HEK293 (cell line): ENCODE measurements around the gene CRAT.
A peak's percentile ranks its signal among the peaks of the same experiment; 100 is the strongest.

ENCODE experiments used
- CTCF ChIA-PET: fragments of 350-600 bp; formaldehyde crosslinking; extraction: SDS; loops from one replicate; lab custom pipeline; 2021; ENCODE audit warnings: antibody characterized with exemption; lab: Yijun Ruan, JAX
- POLR2A ChIA-PET: fragments of 300-600 bp; formaldehyde crosslinking; extraction: SDS; loops from one replicate; lab custom pipeline; 2020; ENCODE audit warnings: antibody characterized with exemption, inconsistent platforms; lab: Yijun Ruan, JAX
- H3K27ac ChIP-seq: fragments of 200-500 bp; sonication (Bioruptor generic); 2 replicates; pipeline ENCODE4 v1.5.1; 2014; ENCODE audit warnings: low read depth, low read length, control low read depth, inconsistent platforms; ENCODE audit errors: extremely low read depth
- H3K36me3 ChIP-seq, 2 experiments: fragments of 200-500 bp in 1 of 2; sonication (Bioruptor generic) in 1 of 2; 1 replicate in 1 of 2; 2 replicates in 1 of 2; pipeline ENCODE4 v1.5.1; 2014 to 2017; ENCODE audit warnings: inconsistent platforms in 2 of 2, low read length in 2 of 2; ENCODE audit not compliant: control insufficient read depth in 2 of 2, insufficient read depth in 1 of 2
- H3K4me1 ChIP-seq: fragments of 200-500 bp; sonication (Bioruptor generic); 2 replicates; pipeline ENCODE4 v1.5.1; 2014; ENCODE audit warnings: mild to moderate bottlenecking, low read length, inconsistent platforms; ENCODE audit not compliant: control insufficient read depth, insufficient read depth
- H3K4me3 ChIP-seq: 2 replicates; pipeline ENCODE4 v1.5.1; 2011; ENCODE audit warnings: low read depth, mild to moderate bottlenecking, control low read depth, low read length, moderate library complexity
- H3K9me3 ChIP-seq: fragments of 200-500 bp; sonication (Bioruptor generic); 2 replicates; pipeline ENCODE4 v1.5.1; 2014; ENCODE audit warnings: low read depth, low read length, inconsistent platforms; ENCODE audit not compliant: control insufficient read depth, insufficient read depth
- KLF9 ChIP-seq: fragments of 450-650 bp; formaldehyde crosslinking; IDR thresholded peaks from 2 replicates; pipeline ENCODE4 v1.5.1; 2016; ENCODE audit warnings: missing biosample characterization, missing genetic modification characterization, low read depth
- SALL2 ChIP-seq: fragments of 450-650 bp; formaldehyde crosslinking; IDR thresholded peaks from 2 replicates; pipeline ENCODE4 v1.5.0; 2017; ENCODE audit warnings: missing biosample characterization, mild to moderate bottlenecking, missing genetic modification characterization, borderline replicate concordance
- SP2 ChIP-seq: fragments of 450-650 bp; formaldehyde crosslinking; IDR thresholded peaks from 2 replicates; pipeline ENCODE4 v1.5.1; 2016; ENCODE audit warnings: missing biosample characterization, missing genetic modification characterization
- ZBTB49 ChIP-seq: fragments of 450-650 bp; formaldehyde crosslinking; IDR thresholded peaks from 2 replicates; pipeline ENCODE4 v1.5.1; 2016; ENCODE audit warnings: missing biosample characterization, missing genetic modification characterization, low read depth
- ZBTB8A ChIP-seq: fragments of 450-650 bp; formaldehyde crosslinking; IDR thresholded peaks from 2 replicates; pipeline ENCODE4 v1.5.1; 2016; ENCODE audit warnings: missing biosample characterization, missing genetic modification characterization
- ZEB2 ChIP-seq: fragments of 450-650 bp; formaldehyde crosslinking; IDR thresholded peaks from 2 replicates; pipeline ENCODE4 v1.5.1; 2016; ENCODE audit warnings: missing biosample characterization, missing genetic modification characterization
- ZIC2 ChIP-seq: fragments of 450-650 bp; formaldehyde crosslinking; IDR thresholded peaks from 2 replicates; pipeline ENCODE4 v1.5.1; 2016; ENCODE audit warnings: missing biosample characterization, missing genetic modification characterization
- ZNF138 ChIP-seq: fragments of 450-650 bp; formaldehyde crosslinking; IDR thresholded peaks from 2 replicates; pipeline ENCODE4 v1.5.1; 2016; ENCODE audit warnings: missing biosample characterization, missing genetic modification characterization, borderline replicate concordance
- ZNF214 ChIP-seq: fragments of 450-650 bp; formaldehyde crosslinking; IDR thresholded peaks from 2 replicates; pipeline ENCODE4 v1.5.1; 2017; ENCODE audit warnings: missing biosample characterization, mild to moderate bottlenecking, missing genetic modification characterization, borderline replicate concordance
- ZNF23 ChIP-seq: fragments of 450-650 bp; formaldehyde crosslinking; IDR thresholded peaks from 2 replicates; pipeline ENCODE4 v1.5.1; 2016; ENCODE audit warnings: missing biosample characterization, missing genetic modification characterization, borderline replicate concordance
- ZNF423 ChIP-seq: fragments of 450-650 bp; formaldehyde crosslinking; IDR thresholded peaks from 2 replicates; pipeline ENCODE4 v1.5.1; 2016; ENCODE audit warnings: missing biosample characterization, missing genetic modification characterization
- ZNF510 ChIP-seq: fragments of 450-650 bp; formaldehyde crosslinking; IDR thresholded peaks from 2 replicates; pipeline ENCODE4 v1.5.1; 2018; ENCODE audit warnings: mild to moderate bottlenecking, missing genetic modification characterization, missing biosample characterization; ENCODE audit not compliant: insufficient replicate concordance
- ZNF791 ChIP-seq: fragments of 450-650 bp; formaldehyde crosslinking; IDR thresholded peaks from 2 replicates; pipeline ENCODE4 v1.5.1; 2016; ENCODE audit warnings: missing biosample characterization, missing genetic modification characterization
- ZNF830 ChIP-seq: fragments of 450-650 bp; IDR thresholded peaks from 2 replicates; pipeline ENCODE4 v1.5.0; 2018; ENCODE audit warnings: missing biosample characterization, missing genetic modification characterization, low read depth, mild to moderate bottlenecking, moderate library complexity
- TF ChIP-seq, protein P1 (sequence below): fragments of 450-650 bp; formaldehyde crosslinking; IDR thresholded peaks from 2 replicates; pipeline ENCODE4 v1.5.1; 2016; ENCODE audit warnings: missing biosample characterization, missing genetic modification characterization
- TF ChIP-seq, protein P2 (sequence below): fragments of 450-650 bp; formaldehyde crosslinking; IDR thresholded peaks from 2 replicates; pipeline ENCODE4 v1.5.1; 2016; ENCODE audit warnings: missing biosample characterization, missing genetic modification characterization
- TF ChIP-seq, protein P3 (sequence below): sonication (generic); formaldehyde crosslinking; IDR thresholded peaks from 2 replicates; pipeline ENCODE4 v1.8.1; 2022; ENCODE audit warnings: mild to moderate bottlenecking, moderate library complexity, missing genetic modification reagents
- TF ChIP-seq, protein P4 (sequence below): fragments of 450-650 bp; formaldehyde crosslinking; IDR thresholded peaks from 2 replicates; pipeline ENCODE4; 2016; ENCODE audit warnings: missing biosample characterization, missing genetic modification characterization

Gene CRAT

DNA sequence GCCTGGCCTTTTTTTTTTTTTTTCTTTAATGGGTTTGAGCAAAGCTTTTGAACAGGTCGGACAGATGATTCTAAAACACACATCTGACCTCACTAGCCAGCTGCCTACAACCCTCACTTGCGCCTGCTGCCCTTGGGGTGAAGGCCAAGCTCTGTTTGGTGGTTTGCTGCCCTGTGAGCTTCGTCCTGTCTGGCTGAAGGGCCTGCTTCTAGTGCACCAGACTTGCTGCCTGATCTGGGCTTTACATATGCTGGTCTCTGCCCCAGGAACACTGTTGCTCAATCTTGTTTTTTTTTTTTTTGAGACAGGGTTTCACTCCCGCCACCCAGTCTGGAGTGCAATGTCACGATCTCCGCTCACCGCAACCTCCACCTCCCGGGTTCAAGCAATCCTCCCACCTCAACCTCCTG, 46.1 kb downstream of the CRAT start:
- Histone ChIP-seq H3K4me3 (no peak overlapping the region), H3K36me3 (peaks cover 4 to 71% of the 10 kb centered on the region in 2 experiments; a peak in 2 of 3 replicates), H3K9me3 (no peaks in the 10 kb centered on the region), H3K4me1 (no peaks in the 10 kb centered on the region), H3K27ac (no peak overlapping the region)
- ChIA-PET POLR2A (no interaction called here), CTCF (no interaction called here)
- TF ChIP-seq ZEB2 (tag by site-specific recombination) (no peak), ZBTB8A (tag by site-specific recombination) (no peak)
- TF ChIP-seq, protein P1, sequence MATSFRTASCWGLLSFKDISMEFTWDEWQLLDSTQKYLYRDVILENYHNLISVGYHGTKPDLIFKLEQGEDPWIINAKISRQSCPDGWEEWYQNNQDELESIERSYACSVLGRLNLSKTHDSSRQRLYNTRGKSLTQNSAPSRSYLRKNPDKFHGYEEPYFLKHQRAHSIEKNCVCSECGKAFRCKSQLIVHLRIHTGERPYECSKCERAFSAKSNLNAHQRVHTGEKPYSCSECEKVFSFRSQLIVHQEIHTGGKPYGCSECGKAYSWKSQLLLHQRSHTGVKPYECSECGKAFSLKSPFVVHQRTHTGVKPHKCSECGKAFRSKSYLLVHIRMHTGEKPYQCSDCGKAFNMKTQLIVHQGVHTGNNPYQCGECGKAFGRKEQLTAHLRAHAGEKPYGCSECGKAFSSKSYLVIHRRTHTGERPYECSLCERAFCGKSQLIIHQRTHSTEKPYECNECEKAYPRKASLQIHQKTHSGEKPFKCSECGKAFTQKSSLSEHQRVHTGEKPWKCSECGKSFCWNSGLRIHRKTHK (tag by site-specific recombination) = no peak
- TF ChIP-seq, protein P2, sequence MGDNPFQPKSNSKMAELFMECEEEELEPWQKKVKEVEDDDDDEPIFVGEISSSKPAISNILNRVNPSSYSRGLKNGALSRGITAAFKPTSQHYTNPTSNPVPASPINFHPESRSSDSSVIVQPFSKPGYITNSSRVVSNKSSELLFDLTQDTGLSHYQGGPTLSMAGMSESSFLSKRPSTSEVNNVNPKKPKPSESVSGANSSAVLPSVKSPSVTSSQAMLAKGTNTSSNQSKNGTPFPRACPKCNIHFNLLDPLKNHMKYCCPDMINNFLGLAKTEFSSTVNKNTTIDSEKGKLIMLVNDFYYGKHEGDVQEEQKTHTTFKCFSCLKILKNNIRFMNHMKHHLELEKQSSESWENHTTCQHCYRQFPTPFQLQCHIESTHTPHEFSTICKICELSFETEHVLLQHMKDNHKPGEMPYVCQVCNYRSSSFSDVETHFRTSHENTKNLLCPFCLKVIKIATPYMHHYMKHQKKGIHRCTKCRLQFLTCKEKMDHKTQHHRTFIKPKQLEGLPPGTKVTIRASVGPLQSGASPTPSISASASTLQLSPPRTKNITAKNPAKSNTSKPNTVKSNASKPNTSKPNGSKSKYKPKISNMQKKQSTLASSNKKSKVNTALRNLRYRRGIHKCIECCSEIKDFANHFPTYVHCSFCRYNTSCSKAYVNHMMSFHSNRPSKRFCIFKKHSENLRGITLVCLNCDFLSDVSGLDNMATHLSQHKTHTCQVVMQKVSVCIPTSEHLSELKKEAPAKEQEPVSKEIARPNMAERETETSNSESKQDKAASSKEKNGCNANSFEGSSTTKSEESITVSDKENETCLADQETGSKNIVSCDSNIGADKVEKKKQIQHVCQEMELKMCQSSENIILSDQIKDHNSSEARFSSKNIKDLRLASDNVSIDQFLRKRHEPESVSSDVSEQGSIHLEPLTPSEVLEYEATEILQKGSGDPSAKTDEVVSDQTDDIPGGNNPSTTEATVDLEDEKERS (tag by site-specific recombination) = no peak
- TF ChIP-seq, protein P3, sequence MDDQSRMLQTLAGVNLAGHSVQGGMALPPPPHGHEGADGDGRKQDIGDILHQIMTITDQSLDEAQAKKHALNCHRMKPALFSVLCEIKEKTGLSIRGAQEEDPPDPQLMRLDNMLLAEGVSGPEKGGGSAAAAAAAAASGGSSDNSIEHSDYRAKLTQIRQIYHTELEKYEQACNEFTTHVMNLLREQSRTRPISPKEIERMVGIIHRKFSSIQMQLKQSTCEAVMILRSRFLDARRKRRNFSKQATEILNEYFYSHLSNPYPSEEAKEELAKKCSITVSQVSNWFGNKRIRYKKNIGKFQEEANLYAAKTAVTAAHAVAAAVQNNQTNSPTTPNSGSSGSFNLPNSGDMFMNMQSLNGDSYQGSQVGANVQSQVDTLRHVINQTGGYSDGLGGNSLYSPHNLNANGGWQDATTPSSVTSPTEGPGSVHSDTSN (CRISPR knock-in tag) = no peak

DNA sequence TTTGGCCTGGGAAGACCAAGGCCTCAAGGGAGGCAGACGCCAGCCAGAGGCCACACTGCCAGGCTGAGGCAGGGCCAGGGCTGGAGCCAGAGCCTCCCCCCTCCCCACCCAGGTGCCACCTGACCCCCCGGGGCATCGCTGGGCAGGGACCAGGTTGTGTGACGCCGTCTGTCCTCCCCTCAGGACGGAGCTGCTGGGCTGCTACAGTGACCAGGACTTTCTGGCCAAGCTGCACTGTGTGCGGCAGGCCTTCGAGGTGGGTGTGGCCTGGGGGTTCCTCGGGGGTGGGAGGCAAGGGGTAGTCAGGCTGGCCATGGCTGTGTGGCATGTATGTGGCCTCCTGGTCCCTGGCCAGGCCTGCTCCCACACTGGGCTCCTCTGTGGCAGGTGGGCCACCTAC, 47.5 kb downstream of the CRAT start:
- ChIA-PET CTCF (no interaction called here), POLR2A (interaction anchor here (0.6 kb wide), 1 partner anchor 1213 kb away, joined by 3 read pairs; no protein-coding TSS in a partner anchor)
- peaks cover 4 to 68% of the 10 kb centered on the region in 2 experiments; a peak in 2 of 3 replicates for H3K36me3 ChIP-seq
- no peaks in the 10 kb centered on the region for H3K4me1 ChIP-seq
- TF ChIP-seq KLF9 (tag by site-specific recombination) (0 out of 2 replicates have a peak, but pooled peaks have one; percentile 23), ZNF23 (tag by site-specific recombination) (no peak)
- no peak overlapping the region for H3K27ac ChIP-seq
- no peak overlapping the region for H3K4me3 ChIP-seq
- no peaks in the 10 kb centered on the region for H3K9me3 ChIP-seq

GRCh38 chr9:129060991-129061390, 49.6 kb downstream of the CRAT start:
- Histone ChIP-seq H3K27ac (no peak overlapping the region), H3K4me1 (no peaks in the 10 kb centered on the region), H3K9me3 (no peaks in the 10 kb centered on the region), H3K4me3 (no peak overlapping the region), H3K36me3 (peaks cover 4 to 57% of the 10 kb centered on the region in 2 experiments; a peak in 2 of 3 replicates)
- POLR2A ChIA-PET = no interaction called here
- CTCF ChIA-PET = no interaction called here
- no peak for TF ChIP-seq ZNF791 (tag by site-specific recombination)
- TF ChIP-seq, protein P1 (tag by site-specific recombination) = no peak
- TF ChIP-seq ZNF138 (tag by site-specific recombination) = no peak
- no peak for TF ChIP-seq ZNF214
- TF ChIP-seq KLF9 (tag by site-specific recombination) = no peak
- TF ChIP-seq, protein P4, sequence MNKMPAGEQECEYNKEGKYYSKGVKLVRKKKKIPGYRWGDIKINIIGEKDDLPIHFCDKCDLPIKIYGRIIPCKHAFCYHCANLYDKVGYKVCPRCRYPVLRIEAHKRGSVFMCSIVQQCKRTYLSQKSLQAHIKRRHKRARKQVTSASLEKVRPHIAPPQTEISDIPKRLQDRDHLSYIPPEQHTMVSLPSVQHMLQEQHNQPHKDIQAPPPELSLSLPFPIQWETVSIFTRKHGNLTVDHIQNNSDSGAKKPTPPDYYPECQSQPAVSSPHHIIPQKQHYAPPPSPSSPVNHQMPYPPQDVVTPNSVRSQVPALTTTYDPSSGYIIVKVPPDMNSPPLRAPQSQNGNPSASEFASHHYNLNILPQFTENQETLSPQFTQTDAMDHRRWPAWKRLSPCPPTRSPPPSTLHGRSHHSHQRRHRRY (tag by site-specific recombination) = no peak
- no peak for TF ChIP-seq ZNF423 (tag by site-specific recombination)
- TF ChIP-seq ZNF830 (tag by site-specific recombination) = no peak
- TF ChIP-seq SP2 (tag by site-specific recombination) = no peak
- TF ChIP-seq ZBTB49 = no peak
- no peak for TF ChIP-seq ZNF510 (tag by site-specific recombination)
- TF ChIP-seq SALL2 (tag by site-specific recombination) = no peak
- no peak for TF ChIP-seq ZIC2 (tag by site-specific recombination)
